CD14-positive monocyte (primary cell): ENCODE results near the gene RAB11FIP5. TPM values are rescaled to one million over a fixed set of nuclear protein-coding genes. Genes with fewer than 3 reads are reported as not detected.
"Not testable (repeated sequence)": the region's sequence is repeated elsewhere in the genome, so short reads cannot be mapped to it uniquely, and the experiment has no call there.

Source experiments
- DNase-seq, 3 donors: peaks; one replicate each; pipeline ENCODE4 v3.0.0-alpha.2; 2011 to 2022
- H2AFZ ChIP-seq: 2 replicates; pipeline ENCODE4 v1.6.0; 2012; ENCODE audit warnings: mild to moderate bottlenecking, low read depth, low read length, inconsistent platforms; ENCODE audit not compliant: insufficient read depth, poor library complexity, severe bottlenecking
- H3K27ac ChIP-seq, 2 donors: 1 replicate in 1 of 2; 2 replicates in 1 of 2; pipeline ENCODE4 v1.5.1; 2012 to 2013; ENCODE audit warnings: low read length in 2 of 2, control low read depth in 1 of 2, inconsistent platforms in 1 of 2, low read depth in 1 of 2, mild to moderate bottlenecking in 1 of 2
- H3K27me3 ChIP-seq, 2 donors: one replicate each; pipeline versions ENCODE4 v1.6.0 to v1.6.1; 2011 to 2013; ENCODE audit warnings: low read length in 2 of 2; ENCODE audit not compliant: control insufficient read depth in 2 of 2, insufficient read depth in 2 of 2
- H3K36me3 ChIP-seq, 2 donors: replicated peaks in 1 of 2; 1 replicate in 1 of 2; 2 replicates in 1 of 2; pipeline versions ENCODE4 v1.5.1 to v1.6.1; 2012 to 2013; ENCODE audit warnings: low read length in 2 of 2, control low read depth in 1 of 2, inconsistent platforms in 1 of 2, mild to moderate bottlenecking in 1 of 2; ENCODE audit not compliant: insufficient read depth in 2 of 2, control insufficient read depth in 1 of 2
- H3K4me1 ChIP-seq, 2 donors: 1 replicate in 1 of 2; 2 replicates in 1 of 2; pipeline versions ENCODE4 v1.5.1 to v1.6.1; 2012 to 2013; ENCODE audit warnings: low read length in 2 of 2, control low read depth in 1 of 2, inconsistent platforms in 1 of 2, mild to moderate bottlenecking in 1 of 2, moderate library complexity in 1 of 2; ENCODE audit not compliant: insufficient read depth in 2 of 2, control insufficient read depth in 1 of 2
- H3K4me2 ChIP-seq: replicated peaks from 2 replicates; pipeline ENCODE3; 2012; ENCODE audit warnings: low read length, moderate library complexity, mild to moderate bottlenecking; ENCODE audit not compliant: poor library complexity, severe bottlenecking; ENCODE audit errors: extremely low read depth
- H3K4me3 ChIP-seq, 3 experiments: fragments of 200-600 bp in 1 of 3; sonication (generic) in 1 of 3; replicated peaks in 1 of 3; 1 replicate in 2 of 3; 2 replicates in 1 of 3; pipeline ENCODE4 v1.5.1; 2011 to 2013; ENCODE audit warnings: low read length in 3 of 3, mild to moderate bottlenecking in 3 of 3, control low read depth in 2 of 3, low read depth in 2 of 3, inconsistent platforms in 1 of 3, moderate library complexity in 1 of 3
- H3K79me2 ChIP-seq: 2 replicates; pipeline ENCODE4 v1.6.0; 2012; ENCODE audit warnings: mild to moderate bottlenecking, control low read depth, inconsistent platforms, low read length, moderate library complexity; ENCODE audit not compliant: insufficient read depth
- H3K9ac ChIP-seq: 2 replicates; pipeline ENCODE4 v1.6.0; 2017; ENCODE audit warnings: low read length, mild to moderate bottlenecking; ENCODE audit not compliant: insufficient read depth, poor library complexity, severe bottlenecking
- H3K9me3 ChIP-seq, 2 donors: replicated peaks in 1 of 2; 1 replicate in 1 of 2; 2 replicates in 1 of 2; pipeline versions ENCODE4 v1.5.1 to v1.6.1; 2012 to 2013; ENCODE audit warnings: low read length in 2 of 2, control low read depth in 1 of 2; ENCODE audit not compliant: control insufficient read depth in 1 of 2, insufficient read depth in 1 of 2
- H4K20me1 ChIP-seq: 2 replicates; pipeline ENCODE4 v1.6.0; 2012; ENCODE audit warnings: mild to moderate bottlenecking, low read length, control low read depth, moderate library complexity; ENCODE audit not compliant: insufficient read depth
- H3K27ac Mint-ChIP-seq, 7 donors: one replicate each; pipeline ENCODE4 v1.8.0; 2020; ENCODE audit warnings: mild to moderate bottlenecking in 7 of 7, mixed read lengths in 7 of 7, moderate library complexity in 6 of 7, inconsistent platforms in 2 of 7
- H3K27me3 Mint-ChIP-seq, 3 donors: one replicate each; pipeline ENCODE4 v1.8.0; 2021 to 2022; ENCODE audit warnings: low read depth in 3 of 3, mild to moderate bottlenecking in 3 of 3, mixed read lengths in 3 of 3, moderate library complexity in 3 of 3, inconsistent platforms in 1 of 3
- H3K36me3 Mint-ChIP-seq, 2 donors: one replicate each; pipeline ENCODE4 v1.8.0; 2020; ENCODE audit warnings: mixed read lengths in 2 of 2, inconsistent platforms in 1 of 2, mild to moderate bottlenecking in 1 of 2
- H3K4me1 Mint-ChIP-seq: one replicate; pipeline ENCODE4 v1.8.0; 2020; ENCODE audit warnings: mild to moderate bottlenecking, mixed read lengths
- H3K4me3 Mint-ChIP-seq, 2 donors: one replicate each; pipeline ENCODE4 v1.8.0; 2020; ENCODE audit warnings: mild to moderate bottlenecking in 2 of 2, mixed read lengths in 2 of 2, moderate library complexity in 1 of 2
- H3K9me3 Mint-ChIP-seq, 7 donors: one replicate each; pipeline ENCODE4 v1.8.0; 2020 to 2022; ENCODE audit warnings: mixed read lengths in 7 of 7, mild to moderate bottlenecking in 6 of 7, moderate library complexity in 6 of 7, inconsistent platforms in 2 of 7
- CTCF ChIP-seq: fragments of 200-600 bp; IDR thresholded peaks from one replicate; pipeline ENCODE4 v1.8.0; 2022; ENCODE audit warnings: antibody characterized with exemption, mild to moderate bottlenecking
- WGBS: methylation state at CpG from one replicate; pipeline ENCODE4 v1.1.5; 2013; ENCODE audit warnings: missing lambda C conversion rate; ENCODE audit not compliant: insufficient coverage; 5-methylcytosine and 5-hydroxymethylcytosine counted together
- intact Hi-C, 2 donors: fragments of 100-400 bp; cut with micrococcal nuclease; formaldehyde crosslinking; loops; one replicate each; pipeline versions ENCODE4 v1.15.0 to v1.15.1; 2023
- polyA plus RNA-seq, 3 donors: library from polyadenylated mRNA; depleted of rRNA in 1 of 3; unstranded in 2 of 3; stranded (reverse) in 1 of 3; fragments of 300-500 nt in 2 of 3; fragments of >200 nt in 1 of 3; fragmentation: Illumina TruSeq in 2 of 3; gene quantifications; 1 replicate in 2 of 3; 2 replicates in 1 of 3; pipeline ENCODE4 v1.2.3, GENCODE V29; 2012 to 2021

Gene RAB11FIP5
- polyA plus RNA-seq, 3 donors: 0.57 to 0.93 (median 0.61) TPM

- H3K79me2 ChIP-seq: no peaks in the 10 kb centered on the region
- H3K9me3 ChIP-seq: no peaks in the 10 kb centered on the region
- no peak for TF ChIP-seq CTCF
- H3K9me3 Mint-ChIP-seq: no peaks in the 10 kb centered on the region
- H3K27ac Mint-ChIP-seq: no peak overlapping the region
- H3K4me1 Mint-ChIP-seq: peaks cover 11% of the 10 kb centered on the region
- H3K36me3 ChIP-seq: no peaks in the 10 kb centered on the region
- no peak overlapping the region for H3K9ac ChIP-seq
- H4K20me1 ChIP-seq: no peaks in the 10 kb centered on the region
- intact Hi-C loops: loop anchor here in 1 of 2 donors (10.0 kb wide), 1 partner anchor 1679 kb away; no protein-coding TSS in a partner anchor
- 83% methylated on average over 1 of the region's 3 CpGs for WGBS
- H2AFZ ChIP-seq: no peak overlapping the region
- H3K27ac ChIP-seq: no peak overlapping the region
- peaks cover 5 to 11% (median 8%) of the 10 kb centered on the region in 3 donors for H3K27me3 Mint-ChIP-seq
- no peak overlapping the region for H3K4me3 ChIP-seq
- H3K4me1 ChIP-seq: peaks cover 3 to 9% of the 10 kb centered on the region in 2 donors
- no peaks in the 10 kb centered on the region for H3K27me3 ChIP-seq
- H3K4me3 Mint-ChIP-seq: no peak overlapping the region
- DNase-seq: no peak
- H3K36me3 Mint-ChIP-seq: no peaks in the 10 kb centered on the region
- no peak overlapping the region for H3K4me2 ChIP-seq
Measured at GRCh38 chr2:73095910-73096309, 16.8 kb downstream of the RAB11FIP5 start.

- not testable (repeated sequence) for H3K9ac ChIP-seq, H3K36me3 Mint-ChIP-seq, H3K79me2 ChIP-seq, H3K36me3 ChIP-seq, H3K4me1 ChIP-seq, H3K9me3 Mint-ChIP-seq, H4K20me1 ChIP-seq, H3K4me3 Mint-ChIP-seq, H3K27ac Mint-ChIP-seq, H3K4me2 ChIP-seq, H3K27ac ChIP-seq, H3K27me3 ChIP-seq, DNase-seq, H2AFZ ChIP-seq, H3K9me3 ChIP-seq, H3K4me3 ChIP-seq
- 96% methylated on average over 16 of the region's 17 CpGs for WGBS
- intact Hi-C loops: loop anchor here in 1 of 2 donors (10.0 kb wide), 1 partner anchor 1681 kb away; no protein-coding TSS in a partner anchor
- Mint-ChIP-seq H3K27me3 (peaks cover 6 to 11% (median 6%) of the 10 kb centered on the region in 3 donors), H3K4me1 (peaks cover 11% of the 10 kb centered on the region)
Measured at GRCh38 chr2:73093601-73094218, 19.0 kb downstream of the RAB11FIP5 start.
